GM19351 (cell line): ENCODE data around the gene ST6GAL1.
A peak's percentile ranks its signal among the peaks of the same experiment; 100 is the strongest.
"Not testable (repeated sequence)": the region's sequence is repeated elsewhere in the genome, so short reads cannot be mapped to it uniquely, and the experiment has no call there.

Source experiments
- ATAC-seq: cut with Tn5 transposase; IDR thresholded peaks from one replicate; pipeline ENCODE4 v1.9.1; 2021; ENCODE audit warnings: mild to moderate bottlenecking, moderate library complexity; ENCODE audit not compliant: unreplicated experiment

Gene ST6GAL1

DNA sequence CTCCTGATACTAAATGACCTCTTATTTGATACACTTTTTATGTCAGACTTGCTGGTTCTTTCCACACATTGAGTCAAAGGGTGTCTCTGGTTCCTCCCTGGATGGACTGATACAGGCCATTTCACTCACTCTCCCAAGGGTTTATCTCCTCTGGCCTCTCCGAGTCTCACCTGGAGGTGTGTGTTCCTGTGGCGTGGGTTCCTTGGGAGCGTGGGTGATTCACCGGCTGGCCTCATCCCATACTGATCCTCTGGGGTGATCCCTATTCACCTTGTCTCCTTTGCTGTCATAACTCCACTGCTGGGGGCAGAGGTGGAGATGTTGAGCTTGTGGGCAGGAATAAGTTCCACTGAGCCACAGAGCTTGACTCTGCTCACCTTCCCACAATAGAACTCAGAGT is 61.1 kb downstream of the ST6GAL1 start:
- ATAC-seq, result no peak

DNA sequence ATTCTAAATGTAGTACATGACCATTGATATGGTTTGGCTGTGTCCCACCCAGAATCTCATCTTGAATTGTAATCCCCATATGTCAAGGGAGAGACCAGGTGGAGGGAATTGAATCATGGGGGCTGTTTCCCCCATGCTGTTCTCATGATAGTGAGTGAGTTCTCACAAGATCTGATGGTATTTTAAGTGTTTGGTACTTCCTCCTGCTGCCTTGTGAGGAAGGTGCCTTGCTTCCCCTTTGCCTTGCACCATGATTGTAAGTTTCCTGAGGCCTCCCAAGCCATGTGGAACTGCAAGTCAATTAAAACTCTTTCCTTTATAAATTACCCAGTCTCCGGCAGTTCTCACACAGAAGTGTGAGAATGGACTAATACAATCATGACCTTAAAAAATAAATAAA is 61.8 kb downstream of the ST6GAL1 start:
- ATAC-seq, result not testable (repeated sequence)

GRCh38 chr3:186993210-186993782 is 63.0 kb downstream of the ST6GAL1 start:
- no peak for ATAC-seq

DNA sequence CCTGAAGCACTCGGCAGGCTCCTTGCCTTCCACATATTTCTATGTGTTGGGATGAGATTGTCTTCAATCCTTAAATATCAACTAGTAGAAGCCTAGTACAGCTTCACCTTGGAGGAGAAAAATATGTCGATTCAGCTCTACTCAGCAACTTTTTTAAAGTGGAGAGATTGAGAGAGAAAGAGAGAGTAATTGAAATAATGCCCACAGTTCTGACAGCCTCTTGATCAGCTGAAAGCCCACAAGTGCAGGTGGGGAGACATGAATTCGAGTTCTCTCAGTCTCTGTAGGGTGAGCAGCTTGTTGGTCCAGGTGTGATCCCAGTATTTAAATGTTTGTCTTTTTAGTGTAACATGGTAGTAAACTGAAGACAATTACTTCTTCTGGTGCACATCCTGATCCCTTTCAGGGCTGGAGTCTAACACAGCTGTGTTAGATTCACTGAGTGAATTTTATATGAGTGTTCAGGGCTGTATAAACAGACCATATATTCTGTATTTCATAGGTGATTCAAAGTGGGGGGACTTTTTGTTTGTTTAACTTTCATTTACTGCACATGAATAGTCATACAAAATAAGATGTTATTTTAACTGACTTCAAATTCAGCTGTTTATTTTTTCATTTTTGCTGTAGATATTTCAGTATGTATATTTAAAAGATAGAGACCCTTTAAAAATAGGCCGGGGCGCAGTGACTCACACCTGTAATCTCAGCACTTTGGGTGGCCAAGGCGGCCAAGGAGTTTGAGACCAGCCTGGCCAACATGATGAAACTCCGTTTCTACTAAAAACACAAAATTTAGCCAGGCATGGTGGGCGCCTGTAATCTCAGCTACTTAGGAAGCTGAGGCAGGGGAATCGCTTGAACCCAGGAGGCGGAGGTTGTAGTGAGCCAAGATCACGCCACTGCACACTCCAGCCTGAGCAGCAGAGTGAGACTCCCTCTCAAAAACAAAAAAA is 64.0 kb downstream of the ST6GAL1 start:
- no peak for ATAC-seq

DNA sequence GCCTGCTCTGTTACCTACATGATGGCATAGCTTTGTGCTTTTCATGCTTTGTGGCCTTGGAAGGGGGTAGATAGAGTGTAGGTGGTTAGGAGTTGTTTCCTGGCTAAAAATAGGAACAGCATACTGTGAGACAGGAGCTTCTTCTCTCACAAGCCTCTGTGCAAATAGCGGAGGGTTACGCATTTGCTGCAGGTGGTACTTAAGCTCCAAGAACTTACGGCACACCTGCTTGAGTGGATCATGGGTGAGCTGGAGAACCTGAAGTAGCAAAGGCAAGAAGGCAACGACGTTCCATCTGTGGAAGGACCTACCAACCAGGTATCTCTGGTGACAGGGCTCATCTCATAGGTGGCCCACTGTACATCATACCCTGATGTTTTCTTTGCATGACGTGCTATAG is 66.0 kb downstream of the ST6GAL1 start:
- peak; percentile 16 for ATAC-seq

DNA sequence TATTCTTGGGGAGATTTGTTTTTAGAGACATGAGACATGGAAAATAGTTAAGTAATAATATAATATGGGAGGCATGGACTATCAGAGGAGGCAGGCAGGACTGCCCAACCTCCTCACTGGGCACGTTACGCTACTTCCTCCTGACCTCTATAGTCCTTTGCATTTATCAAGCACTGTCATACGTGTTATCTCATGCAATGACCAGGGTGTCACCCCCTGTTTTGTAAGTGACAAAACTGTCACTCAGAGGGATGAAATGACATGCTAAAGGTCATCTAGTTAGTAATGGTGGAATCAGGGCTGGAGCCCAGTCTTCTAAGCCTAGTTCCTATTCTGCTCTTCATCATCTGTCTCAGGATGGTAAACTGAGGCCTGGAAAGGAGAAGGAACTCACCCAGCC is 66.7 kb downstream of the ST6GAL1 start:
- no peak for ATAC-seq

GRCh38 chr3:186997473-186997939 is 67.2 kb downstream of the ST6GAL1 start:
- ATAC-seq, result peak; percentile 27

DNA sequence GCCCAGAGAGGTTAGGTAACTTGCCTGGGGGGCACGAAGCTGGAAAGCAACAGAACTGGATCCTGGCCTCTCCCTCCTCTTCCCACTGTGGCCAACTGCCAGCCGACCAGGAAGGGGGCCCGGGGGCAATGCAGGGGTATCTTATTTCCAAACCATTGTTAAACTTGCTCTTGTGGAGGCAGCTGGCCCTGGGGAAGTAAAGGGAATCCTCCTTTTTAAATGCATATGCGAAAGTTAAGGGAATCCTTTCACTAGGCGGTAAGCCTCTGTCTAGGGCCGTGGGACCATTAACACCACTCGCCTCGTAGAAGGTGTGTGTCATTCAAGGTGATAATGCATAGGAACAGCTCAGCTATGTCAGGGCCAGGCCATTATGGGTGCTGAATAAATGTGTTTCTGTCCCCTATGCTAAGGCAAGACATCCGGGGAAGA is 68.6 kb downstream of the ST6GAL1 start:
- no peak for ATAC-seq

DNA sequence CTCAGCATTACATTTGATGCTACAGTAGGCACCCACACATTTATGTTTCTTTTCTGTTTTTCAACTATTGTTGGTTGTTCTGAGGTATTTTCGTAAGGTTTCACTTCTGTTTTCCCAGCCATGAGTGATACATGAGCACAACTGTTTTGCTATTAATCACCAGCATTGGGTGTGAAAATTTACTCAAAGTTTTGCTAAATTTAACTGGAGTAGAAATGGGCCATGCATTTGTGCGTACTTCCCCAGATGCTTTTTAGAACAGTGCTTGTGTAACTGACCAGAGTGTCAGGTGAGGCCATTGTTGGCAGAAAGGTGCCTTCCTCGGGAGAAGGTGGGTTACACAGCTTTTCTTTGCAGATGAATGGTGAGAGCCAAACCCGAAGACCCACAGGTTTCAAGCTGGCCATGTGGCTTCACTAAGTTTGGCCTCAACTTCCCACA is 70.4 kb downstream of the ST6GAL1 start:
- peak; percentile 66 for ATAC-seq

GRCh38 chr3:187002915-187003314 is 72.6 kb downstream of the ST6GAL1 start:
- no peak for ATAC-seq

DNA sequence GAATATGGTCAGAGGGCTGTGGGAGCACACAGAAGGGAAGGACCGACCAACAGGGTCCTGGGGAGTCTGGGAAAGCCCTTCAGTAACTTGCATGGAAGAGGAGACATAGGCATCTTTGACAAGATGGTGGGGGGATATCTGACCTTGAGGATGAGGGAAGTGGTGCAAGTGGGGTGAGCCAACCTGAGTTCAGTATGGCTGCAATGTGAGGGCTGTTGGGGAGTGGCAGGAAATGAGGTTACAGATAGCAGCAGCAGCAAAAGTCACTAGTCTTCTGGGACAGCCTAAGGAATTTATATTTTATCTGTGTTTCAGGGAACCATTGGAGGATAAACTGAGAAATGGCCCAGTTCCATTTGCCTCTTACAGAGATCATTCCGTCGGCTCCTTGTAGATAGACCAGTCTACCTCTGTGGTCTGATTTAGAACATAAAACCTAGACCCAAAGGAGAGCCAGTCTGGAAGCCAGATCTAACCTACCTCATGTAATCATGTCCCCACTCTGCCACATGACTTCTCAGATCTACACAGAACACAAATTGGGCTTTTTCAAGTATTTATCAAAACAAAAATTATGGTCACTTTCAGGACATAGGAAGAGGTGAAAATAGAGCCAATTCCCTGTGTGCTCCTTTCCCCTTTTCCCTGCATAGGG is 75.6 kb downstream of the ST6GAL1 start:
- no peak for ATAC-seq

- no peak for ATAC-seq
These were observed 76.7 kb downstream of the ST6GAL1 start for GRCh38 chr3:187006864-187007630.

- not testable (repeated sequence) for ATAC-seq
These were observed 80.1 kb downstream of the ST6GAL1 start for GRCh38 chr3:187010382-187010781.

DNA sequence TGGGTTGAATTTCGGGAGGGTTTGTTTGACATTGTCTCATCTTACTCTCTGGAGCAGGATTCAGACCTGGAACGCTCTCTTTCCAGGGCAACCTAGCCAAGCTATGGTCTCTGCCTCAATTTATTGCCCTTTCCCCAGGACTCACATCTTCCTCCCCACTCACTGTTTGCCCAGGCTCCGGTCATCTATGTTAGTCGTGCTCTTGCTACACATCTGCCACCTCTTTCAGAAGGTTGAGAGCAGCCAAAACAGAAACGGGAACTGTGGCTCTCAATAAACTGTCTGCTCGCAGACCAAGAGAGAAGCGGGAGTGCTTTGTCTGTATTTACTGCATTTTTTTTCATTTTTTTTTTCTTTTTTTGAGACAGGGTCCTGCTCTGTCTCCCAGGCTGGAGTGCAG is 81.6 kb downstream of the ST6GAL1 start:
- ATAC-seq, result peak; percentile 48

DNA sequence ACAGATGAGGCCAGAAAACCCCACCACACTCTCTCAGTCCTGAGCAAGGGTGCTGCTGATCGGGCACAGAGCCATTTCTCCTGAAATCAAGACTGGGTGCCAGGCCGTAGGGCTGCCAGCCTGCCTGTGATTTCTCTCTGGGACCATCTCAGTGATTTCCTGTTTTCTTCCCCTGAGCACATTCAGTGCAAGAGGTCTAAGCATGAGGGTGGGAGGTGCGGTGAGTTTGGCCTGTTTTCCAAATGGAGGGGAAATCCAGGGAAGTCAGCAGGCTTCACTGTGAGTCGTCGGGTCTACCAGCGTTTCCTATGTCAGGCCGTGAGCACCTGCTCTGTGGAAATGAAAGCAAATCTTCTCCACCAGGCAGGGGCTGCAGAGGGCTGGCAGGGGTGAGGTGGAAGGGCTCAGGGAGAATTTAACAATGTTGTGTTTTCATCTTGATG is 82.3 kb downstream of the ST6GAL1 start:
- ATAC-seq, result no peak

DNA sequence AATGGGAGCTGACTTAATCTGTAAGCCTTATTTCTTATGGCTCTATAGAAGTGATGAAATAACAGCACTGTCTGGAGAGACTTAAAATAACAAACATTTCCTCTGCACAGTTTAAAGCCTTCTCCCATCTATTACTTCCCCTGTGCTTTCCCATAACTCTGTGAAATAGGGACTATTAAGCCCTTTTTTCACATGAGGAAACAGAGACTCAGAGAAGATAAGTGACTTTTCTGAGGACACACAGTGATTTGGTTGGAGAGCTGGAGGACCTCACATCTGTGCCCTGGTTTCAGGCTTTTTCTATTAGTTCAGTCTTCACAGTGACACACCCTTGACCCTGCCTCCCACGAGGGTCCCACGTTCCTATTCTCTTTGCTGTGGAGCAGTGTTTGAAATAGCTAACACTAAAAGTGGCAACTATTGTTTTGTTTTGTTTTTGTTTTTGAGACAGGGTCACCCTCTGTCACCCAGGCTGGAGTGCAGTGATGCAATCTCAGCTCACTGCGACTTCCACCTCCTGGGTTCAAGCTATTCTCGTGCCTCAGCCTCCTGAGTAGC is 82.9 kb downstream of the ST6GAL1 start:
- ATAC-seq, result no peak

- no peak for ATAC-seq
These were observed 84.1 kb downstream of the ST6GAL1 start for GRCh38 chr3:187014417-187014864.

DNA sequence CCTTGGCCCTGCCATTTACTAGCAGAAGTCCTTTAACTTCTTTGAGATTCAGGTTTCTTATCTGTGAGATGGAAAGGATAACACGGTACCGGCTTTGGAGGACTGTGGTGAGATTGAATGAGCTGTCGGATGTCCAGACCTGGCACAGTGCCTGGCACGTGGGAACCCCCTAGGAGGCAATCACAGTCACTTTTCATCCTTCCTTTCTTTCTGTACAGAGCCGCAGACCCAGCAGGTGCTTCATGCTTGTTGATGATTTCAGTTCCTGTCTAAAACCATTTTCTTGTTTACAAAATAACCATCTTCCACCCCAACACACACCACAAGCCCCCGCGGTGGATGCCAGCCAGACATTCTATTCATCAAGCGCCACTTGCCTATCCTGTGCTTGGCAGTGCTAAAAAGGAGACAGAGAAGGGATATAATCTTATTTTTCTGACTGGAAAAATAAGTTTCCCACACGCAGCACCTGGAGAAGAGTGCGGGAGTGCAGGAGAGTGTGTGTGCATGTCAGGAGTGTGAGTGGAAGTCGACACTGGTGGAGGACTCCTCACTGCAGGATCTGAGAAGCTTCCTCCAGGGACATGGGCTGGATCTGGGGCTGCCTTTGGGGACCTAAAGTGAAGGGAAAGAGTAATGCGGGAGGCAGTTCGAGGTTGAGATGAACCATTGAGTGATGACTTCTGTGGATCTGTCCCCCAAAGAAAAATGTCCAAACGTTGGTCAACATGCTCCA is 85.7 kb downstream of the ST6GAL1 start:
- peak; percentile 40 for ATAC-seq

- ATAC-seq, result peak; percentile 35
These were observed 86.5 kb downstream of the ST6GAL1 start for GRCh38 chr3:187016639-187017345.
